ENCODE data around the gene PMM2.

PMM2 gene

GRCh38 chr16:8889893-8890548, 92.4 kb downstream of the PMM2 start:
- DNase-seq, result no peak

DNA sequence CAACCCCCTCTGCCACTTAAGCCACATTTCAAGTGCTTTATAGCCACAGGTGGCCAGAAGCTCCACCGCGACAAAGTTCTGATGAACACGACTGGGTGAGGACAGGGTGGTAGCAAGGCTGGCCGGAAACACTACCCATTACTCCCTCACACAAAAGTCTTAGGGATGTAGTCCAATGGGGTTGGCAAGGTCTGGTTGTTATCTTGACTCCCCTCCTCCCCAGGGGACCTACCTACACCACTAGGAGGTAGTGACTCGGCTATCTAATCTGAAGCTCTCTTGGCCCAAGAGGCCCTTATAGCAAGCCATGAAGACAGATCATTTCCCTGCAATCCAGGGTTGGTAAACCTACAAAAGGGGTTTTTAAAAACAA, 92.9 kb downstream of the PMM2 start:
- DNase-seq, result no peak

DNA sequence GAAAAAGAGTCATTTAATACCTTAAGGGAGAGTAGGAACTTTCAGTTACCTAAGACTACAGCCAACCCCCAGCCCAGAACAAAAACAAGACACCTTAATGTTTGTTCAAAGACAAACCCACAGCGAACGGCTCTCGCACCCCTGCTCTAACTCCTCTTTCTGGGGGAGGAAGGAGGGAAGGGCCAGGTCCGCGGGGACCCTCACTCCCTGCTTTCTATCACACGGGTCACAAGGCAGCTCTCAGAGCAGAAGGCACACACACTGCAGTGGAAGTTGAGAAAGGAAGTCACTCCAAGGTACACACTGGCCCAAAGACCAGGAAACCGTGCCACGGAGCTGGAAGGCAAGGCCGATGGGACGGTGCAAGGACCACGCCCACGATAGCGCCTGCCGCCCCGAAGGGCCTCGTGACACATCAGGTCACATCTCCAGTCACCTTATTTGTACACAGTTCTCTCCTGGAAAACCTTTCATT, 94.5 kb downstream of the PMM2 start:
- DNase-seq, result no peak

- DNase-seq, result no peak
Measured at GRCh38 chr16:8893426-8893825, 95.8 kb downstream of the PMM2 start.

DNA sequence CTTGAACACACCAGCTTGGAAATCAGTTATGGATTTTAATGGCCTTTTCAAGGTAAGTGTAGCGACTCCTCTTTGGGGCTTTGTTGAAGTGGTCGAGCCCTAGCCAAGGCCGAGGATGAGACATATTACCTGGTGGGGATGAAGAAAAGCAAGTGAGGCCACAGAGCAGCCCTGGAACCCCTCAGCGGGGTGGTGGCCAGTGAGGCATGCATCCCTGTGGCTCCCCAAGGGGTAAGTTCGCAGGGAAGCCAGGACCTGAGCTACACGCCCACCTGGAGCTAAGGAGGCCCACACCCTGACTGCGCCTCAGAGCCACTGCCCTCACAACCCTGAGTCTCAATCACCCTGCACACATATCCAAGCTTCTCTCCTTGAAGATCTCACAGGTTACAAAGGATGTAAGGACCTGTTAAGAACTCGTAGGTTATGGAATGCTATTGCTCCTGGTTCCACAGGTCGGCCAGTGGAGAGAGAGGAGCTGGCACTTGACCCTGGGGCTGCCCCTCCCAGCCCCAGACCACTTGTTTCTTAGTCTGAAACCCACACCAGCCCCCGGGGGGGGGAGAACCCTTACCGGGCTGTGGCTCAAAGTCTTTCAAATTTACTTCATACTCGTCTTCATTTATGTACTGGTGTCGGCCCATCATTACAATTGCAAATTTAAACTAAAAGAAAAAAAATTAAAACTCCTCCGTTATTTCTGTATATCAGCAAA, 96.5 kb downstream of the PMM2 start:
- no peak for DNase-seq

GRCh38 chr16:8894736-8895334, 97.2 kb downstream of the PMM2 start:
- DNase-seq, result no peak

DNA sequence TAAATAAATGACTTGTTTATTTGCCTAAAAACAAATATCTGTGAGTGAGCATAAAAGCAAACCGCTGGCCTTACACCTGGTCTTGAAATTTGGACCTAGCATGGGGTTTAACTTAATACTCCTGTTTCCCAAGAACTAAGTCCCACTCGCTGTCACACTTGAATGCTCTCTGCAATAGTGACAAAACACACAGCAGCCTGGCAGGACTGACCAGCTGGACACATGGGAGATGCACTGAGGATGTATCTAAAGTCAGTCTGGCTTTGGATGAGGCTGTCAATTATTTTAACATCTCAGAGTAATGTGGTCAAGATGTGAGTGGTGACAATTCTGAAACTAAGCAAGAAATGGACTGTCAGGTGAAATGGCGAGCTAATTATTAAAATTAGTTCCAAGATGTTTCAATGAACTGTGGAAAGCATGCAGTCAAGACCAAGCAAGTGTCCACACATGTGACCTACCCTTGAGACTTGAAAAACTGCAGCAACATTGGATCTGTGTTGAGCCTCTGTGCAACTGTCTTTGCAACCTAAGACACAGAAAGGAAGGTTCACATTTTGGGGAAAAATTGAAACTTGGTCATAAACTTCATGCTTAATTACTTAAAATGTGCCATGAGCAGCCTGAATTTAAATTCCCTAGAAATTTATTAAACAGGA, 101.2 kb downstream of the PMM2 start:
- DNase-seq, result no peak

Measured in COR-L47 (cell line).